ENCODE measurements around the gene XYLT1. TPM values are rescaled to one million over a fixed set of nuclear protein-coding genes. Genes with fewer than 3 reads are reported as not detected.

The XYLT1 gene
- total RNA-seq, 1 donor from 2014 or later = 17.6 TPM

DNA sequence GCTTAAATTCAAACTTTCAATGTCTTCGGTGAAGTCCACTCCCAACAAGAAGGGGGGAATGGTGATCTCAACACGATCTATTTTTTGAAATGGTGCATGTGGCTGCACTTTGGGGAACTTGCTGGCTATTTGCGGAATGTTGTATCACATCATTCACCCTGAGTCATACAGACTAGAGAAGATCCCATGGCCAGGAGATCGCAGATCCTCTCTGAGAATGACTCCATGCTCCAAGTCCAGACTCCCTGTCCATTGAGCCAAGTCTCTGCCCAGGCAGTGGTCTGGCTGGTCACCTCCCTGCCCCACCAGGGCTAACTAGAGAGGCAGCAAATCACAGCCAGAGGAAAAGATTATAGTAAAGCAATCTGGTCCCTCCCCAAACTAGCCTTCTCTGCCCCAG lies 120.6 kb downstream of the XYLT1 start:
- peaks cover 10% of the 10 kb centered on the region for H3K4me1 Mint-ChIP-seq (ENCODE audit: low read depth)
- H3K9me3 Mint-ChIP-seq (ENCODE audit: low read depth) = no peaks in the 10 kb centered on the region
- no peak for TF ChIP-seq CTCF (IDR thresholded peaks at IDR 0.05)
- DNase-seq (ENCODE audit: low spot score) = no peak
- H3K27ac Mint-ChIP-seq (ENCODE audit: unreplicated experiment) = no peak overlapping the region
- no peak overlapping the region for H3K4me3 Mint-ChIP-seq (ENCODE audit: unreplicated experiment)
- H3K27me3 Mint-ChIP-seq (ENCODE audit: low read depth) = no peaks in the 10 kb centered on the region
- peaks cover 1% of the 10 kb centered on the region for H3K36me3 Mint-ChIP-seq (ENCODE audit: low read depth)

GRCh38 chr16:17348826-17349225 lies 121.9 kb downstream of the XYLT1 start:
- H3K9me3 Mint-ChIP-seq (ENCODE audit: low read depth) = no peaks in the 10 kb centered on the region
- no peak for DNase-seq (ENCODE audit: low spot score)

DNA sequence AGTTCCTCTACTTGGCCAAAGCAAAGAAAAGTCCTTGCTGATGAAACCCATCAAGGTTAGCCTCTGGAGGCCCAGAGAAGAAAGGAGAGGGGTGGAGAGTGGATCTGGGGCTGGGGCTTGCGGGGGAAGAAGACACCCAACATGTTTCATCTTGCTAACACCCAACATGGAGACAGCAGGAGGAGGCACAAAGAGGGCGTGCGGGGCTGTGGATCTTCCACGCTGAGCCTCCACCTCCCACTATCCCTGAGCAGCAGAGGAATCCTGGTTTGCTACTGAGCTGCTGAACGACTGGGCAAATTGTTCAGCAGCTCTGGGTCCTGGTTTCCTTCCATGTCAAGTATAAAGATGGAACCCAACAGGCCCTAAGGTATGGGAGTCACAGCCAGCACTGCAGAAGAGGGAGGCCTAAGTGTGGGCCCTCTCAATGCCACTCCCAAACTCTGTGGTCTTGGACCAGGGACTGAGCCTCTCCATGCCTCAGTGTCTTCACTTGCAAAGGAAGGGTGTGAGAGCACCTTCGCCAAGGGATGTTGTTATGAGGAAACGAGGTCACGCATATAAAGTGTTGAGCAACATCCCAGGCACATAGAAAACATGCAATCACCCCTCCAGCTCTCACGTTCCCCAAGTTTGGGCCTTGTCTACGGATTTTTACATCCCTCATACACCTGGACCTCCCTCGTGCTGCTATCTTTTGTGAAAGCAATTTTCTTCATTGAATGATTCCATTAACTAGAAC lies 122.5 kb downstream of the XYLT1 start:
- Mint-ChIP-seq H3K27me3 (ENCODE audit: low read depth) (no peaks in the 10 kb centered on the region), H3K27ac (ENCODE audit: unreplicated experiment) (no peak overlapping the region), H3K4me1 (ENCODE audit: low read depth) (peaks cover 13% of the 10 kb centered on the region), H3K9me3 (ENCODE audit: low read depth) (no peaks in the 10 kb centered on the region), H3K4me3 (ENCODE audit: unreplicated experiment) (no peak overlapping the region), H3K36me3 (ENCODE audit: low read depth) (peaks cover 1% of the 10 kb centered on the region)
- TF ChIP-seq CTCF (IDR thresholded peaks at IDR 0.05) = no peak
- DNase-seq (ENCODE audit: low spot score) = no peak

More at GRCh38 chr16:17348826-17349225, 121.9 kb downstream of the XYLT1 start:
- H3K4me3 Mint-ChIP-seq (ENCODE audit: unreplicated experiment) = no peak overlapping the region
- H3K4me1 Mint-ChIP-seq (ENCODE audit: low read depth) = peaks cover 13% of the 10 kb centered on the region
- no peak for TF ChIP-seq CTCF (IDR thresholded peaks at IDR 0.05)
- H3K36me3 Mint-ChIP-seq (ENCODE audit: low read depth) = peaks cover 1% of the 10 kb centered on the region
- H3K27me3 Mint-ChIP-seq (ENCODE audit: low read depth) = no peaks in the 10 kb centered on the region
- no peak overlapping the region for H3K27ac Mint-ChIP-seq (ENCODE audit: unreplicated experiment)

DNA sequence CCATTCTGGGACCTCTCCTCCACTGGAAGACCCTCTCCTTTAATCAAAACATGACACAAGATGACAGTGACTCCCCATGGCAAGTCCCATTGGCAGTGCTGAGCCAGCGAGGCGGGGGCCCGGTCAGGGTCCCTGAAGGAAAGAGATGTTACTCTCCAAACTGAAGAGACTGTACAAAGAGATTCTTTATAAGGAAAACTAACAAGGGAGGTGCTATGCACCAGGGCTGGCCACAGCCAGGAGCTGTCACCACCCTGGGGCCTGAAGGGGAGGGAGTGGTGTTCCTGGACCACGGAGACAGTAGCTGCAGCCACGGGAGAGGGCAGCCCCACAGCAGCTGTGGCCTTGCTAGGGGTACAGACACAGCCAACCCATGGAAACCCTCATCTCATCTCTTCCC lies 123.1 kb downstream of the XYLT1 start:
- H3K4me3 Mint-ChIP-seq (ENCODE audit: unreplicated experiment) = no peak overlapping the region
- no peak overlapping the region for H3K27ac Mint-ChIP-seq (ENCODE audit: unreplicated experiment)
- TF ChIP-seq CTCF (IDR thresholded peaks at IDR 0.05) = no peak
- H3K27me3 Mint-ChIP-seq (ENCODE audit: low read depth) = no peaks in the 10 kb centered on the region
- no peak for DNase-seq (ENCODE audit: low spot score)
- H3K9me3 Mint-ChIP-seq (ENCODE audit: low read depth) = no peaks in the 10 kb centered on the region
- H3K36me3 Mint-ChIP-seq (ENCODE audit: low read depth) = peaks cover 1% of the 10 kb centered on the region
- peaks cover 13% of the 10 kb centered on the region for H3K4me1 Mint-ChIP-seq (ENCODE audit: low read depth)

- Mint-ChIP-seq H3K9me3 (ENCODE audit: low read depth) (no peaks in the 10 kb centered on the region), H3K4me3 (ENCODE audit: unreplicated experiment) (no peak overlapping the region), H3K27ac (ENCODE audit: unreplicated experiment) (no peak overlapping the region), H3K4me1 (ENCODE audit: low read depth) (peaks cover 13% of the 10 kb centered on the region), H3K36me3 (ENCODE audit: low read depth) (peaks cover 1% of the 10 kb centered on the region), H3K27me3 (ENCODE audit: low read depth) (no peaks in the 10 kb centered on the region)
- TF ChIP-seq CTCF (IDR thresholded peaks at IDR 0.05) = no peak
- DNase-seq (ENCODE audit: low spot score) = no peak
These were observed 123.9 kb downstream of the XYLT1 start for GRCh38 chr16:17346621-17347569.
